ENCODE data around the gene AURKB.

DNA sequence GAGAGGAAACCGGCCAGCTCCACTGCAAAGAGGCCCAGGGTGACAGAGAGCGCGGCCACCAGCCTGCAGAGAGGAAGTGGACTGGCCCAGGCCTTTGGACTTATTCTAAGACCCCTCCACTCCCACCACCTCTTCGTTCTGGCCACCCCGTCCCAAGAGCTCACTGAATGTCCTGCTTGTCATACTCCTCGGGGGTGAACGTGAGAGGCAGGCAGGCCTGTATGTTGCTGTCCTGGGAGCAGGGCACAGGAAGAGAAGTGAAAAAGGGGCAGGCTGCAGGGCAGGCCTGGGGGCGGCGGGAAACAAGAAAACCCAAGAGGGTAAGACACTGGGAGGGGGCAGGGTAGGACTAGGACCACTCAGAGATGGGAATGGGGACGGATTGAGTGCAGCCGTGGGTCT lies 34.6 kb downstream of the AURKB start:
- TF ChIP-seq CTCF (IDR thresholded peaks at IDR 0.05) (no peak), POLR2A (IDR thresholded peaks at IDR 0.05) (no peak)

Measured in vagina (tissue), 2 donors.